GM18508 (cell line): ENCODE results near the gene CEND1.

Experiments
- ATAC-seq: cut with Tn5 transposase; IDR thresholded peaks from one replicate; pipeline ENCODE4 v1.9.1; 2021; ENCODE audit warnings: moderate number of reproducible peaks; ENCODE audit not compliant: insufficient read depth, unreplicated experiment

CEND1 gene

DNA sequence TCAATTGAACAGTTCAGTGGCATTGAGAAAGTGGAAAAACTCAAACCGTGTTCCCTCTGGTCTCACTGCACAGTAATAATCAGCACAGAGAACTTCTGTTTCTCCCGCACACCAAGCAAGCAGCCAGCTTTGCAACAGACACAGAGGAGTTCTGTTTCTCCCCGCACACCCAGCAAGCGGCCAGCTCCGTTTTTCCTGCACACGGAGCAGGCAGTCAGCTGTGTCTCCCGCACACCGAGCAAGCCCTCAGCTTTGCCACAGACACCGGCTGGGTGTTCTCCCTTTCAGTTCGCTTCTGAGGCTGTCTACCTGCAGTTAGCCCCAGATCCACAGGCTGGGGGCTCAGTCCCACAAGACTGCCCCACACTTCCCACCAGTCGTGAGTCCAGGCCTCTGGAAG, 52.5 kb downstream of the CEND1 start:
- ATAC-seq: no peak
